SK-N-SH treated with all-trans-retinoic acid at 6 μM for 48 hours (cell line): ENCODE data around the gene CSTB.

ENCODE experiments used
- ATAC-seq: fragments of 200-7000 bp; cut with Tn5 transposase; 3 replicates; pipeline ENCODE4 v1.9.1; 2020; ENCODE audit warnings: mild to moderate bottlenecking, moderate library complexity
- ARNTL ChIP-seq: fragments of 450-650 bp; formaldehyde crosslinking; IDR thresholded peaks from 2 replicates; pipeline ENCODE4 v1.5.0; 2020; ENCODE audit warnings: low read depth, mild to moderate bottlenecking, moderate library complexity, borderline replicate concordance
- BACH2 ChIP-seq: fragments of 250-450 bp; sonication (Bioruptor Pico); IDR thresholded peaks from 2 replicates; pipeline ENCODE4 v1.9.0; 2021; ENCODE audit warnings: mild to moderate bottlenecking, borderline replicate concordance
- CREB5 ChIP-seq: fragments of 250-450 bp; sonication (Bioruptor Pico); IDR thresholded peaks from 2 replicates; pipeline ENCODE4 v1.5.1; 2020; ENCODE audit warnings: low read depth, mild to moderate bottlenecking, moderate library complexity
- CSDC2 ChIP-seq: fragments of 250-450 bp; sonication (Bioruptor Pico); IDR thresholded peaks from 2 replicates; pipeline ENCODE4 v1.5.0; 2020; ENCODE audit warnings: mild to moderate bottlenecking, moderate library complexity
- CSRNP3 ChIP-seq: fragments of 250-450 bp; sonication (Bioruptor Pico); IDR thresholded peaks from 2 replicates; pipeline ENCODE4 v1.5.1; 2021; ENCODE audit warnings: mild to moderate bottlenecking, moderate library complexity
- GLIS3 ChIP-seq: fragments of 250-450 bp; sonication (Bioruptor Pico); IDR thresholded peaks from 2 replicates; pipeline ENCODE4 v1.5.0; 2020; ENCODE audit warnings: mild to moderate bottlenecking, moderate library complexity
- ISL1 ChIP-seq: fragments of 250-450 bp; sonication (Bioruptor Pico); IDR thresholded peaks from 2 replicates; pipeline ENCODE4 v2.1.2; 2022; ENCODE audit warnings: mild to moderate bottlenecking, moderate library complexity
- OSR1 ChIP-seq: fragments of 250-450 bp; sonication (Bioruptor Pico); IDR thresholded peaks from 2 replicates; pipeline ENCODE4 v1.8.0; 2022; ENCODE audit warnings: moderate library complexity, mild to moderate bottlenecking, inconsistent platforms
- PATZ1 ChIP-seq: fragments of 250-450 bp; sonication (Bioruptor Pico); IDR thresholded peaks from 2 replicates; pipeline ENCODE4 v1.8.0; 2020; ENCODE audit warnings: mild to moderate bottlenecking, moderate library complexity, borderline replicate concordance
- POU6F1 ChIP-seq: fragments of 250-450 bp; sonication (Bioruptor Pico); IDR thresholded peaks from 2 replicates; pipeline ENCODE4 v1.8.0; 2021; ENCODE audit warnings: low read depth, mild to moderate bottlenecking, moderate library complexity, borderline replicate concordance
- PPARA ChIP-seq: fragments of 250-450 bp; sonication (Bioruptor Pico); IDR thresholded peaks from 2 replicates; pipeline ENCODE4 v1.5.0; 2020; ENCODE audit warnings: mild to moderate bottlenecking, borderline replicate concordance
- RARB ChIP-seq: fragments of 250-450 bp; sonication (Bioruptor Pico); IDR thresholded peaks from 2 replicates; pipeline ENCODE4 v1.8.0; 2021; ENCODE audit warnings: mild to moderate bottlenecking, moderate library complexity
- SNAI2 ChIP-seq: fragments of 250-450 bp; sonication (Bioruptor Pico); IDR thresholded peaks from 2 replicates; pipeline ENCODE4 v1.5.0; 2020; ENCODE audit warnings: mild to moderate bottlenecking, moderate library complexity
- TOX ChIP-seq: fragments of 250-450 bp; sonication (Bioruptor Pico); IDR thresholded peaks from 2 replicates; pipeline ENCODE4 v1.8.0; 2021; ENCODE audit warnings: mild to moderate bottlenecking, moderate library complexity, borderline replicate concordance
- TSHZ2 ChIP-seq: fragments of 250-450 bp; sonication (Bioruptor Pico); IDR thresholded peaks from 2 replicates; pipeline ENCODE4 v1.5.0; 2020; ENCODE audit warnings: mild to moderate bottlenecking, moderate library complexity
- ZC3H10 ChIP-seq: fragments of 250-450 bp; sonication (Bioruptor Pico); IDR thresholded peaks from 2 replicates; pipeline ENCODE4 v1.5.1; 2021; ENCODE audit warnings: mild to moderate bottlenecking, moderate library complexity
- ZFP3 ChIP-seq: fragments of 250-450 bp; sonication (Bioruptor Pico); IDR thresholded peaks from 2 replicates; pipeline ENCODE4 v1.5.0; 2020; ENCODE audit warnings: mild to moderate bottlenecking, moderate library complexity
- ZFP30 ChIP-seq: fragments of 450-650 bp; formaldehyde crosslinking; IDR thresholded peaks from 2 replicates; pipeline ENCODE4 v1.5.0; 2022; ENCODE audit warnings: mild to moderate bottlenecking, moderate library complexity
- ZNF70 ChIP-seq: fragments of 450-650 bp; formaldehyde crosslinking; IDR thresholded peaks from 2 replicates; pipeline ENCODE4 v1.5.0; 2020; ENCODE audit warnings: mild to moderate bottlenecking, moderate library complexity

Gene CSTB

DNA sequence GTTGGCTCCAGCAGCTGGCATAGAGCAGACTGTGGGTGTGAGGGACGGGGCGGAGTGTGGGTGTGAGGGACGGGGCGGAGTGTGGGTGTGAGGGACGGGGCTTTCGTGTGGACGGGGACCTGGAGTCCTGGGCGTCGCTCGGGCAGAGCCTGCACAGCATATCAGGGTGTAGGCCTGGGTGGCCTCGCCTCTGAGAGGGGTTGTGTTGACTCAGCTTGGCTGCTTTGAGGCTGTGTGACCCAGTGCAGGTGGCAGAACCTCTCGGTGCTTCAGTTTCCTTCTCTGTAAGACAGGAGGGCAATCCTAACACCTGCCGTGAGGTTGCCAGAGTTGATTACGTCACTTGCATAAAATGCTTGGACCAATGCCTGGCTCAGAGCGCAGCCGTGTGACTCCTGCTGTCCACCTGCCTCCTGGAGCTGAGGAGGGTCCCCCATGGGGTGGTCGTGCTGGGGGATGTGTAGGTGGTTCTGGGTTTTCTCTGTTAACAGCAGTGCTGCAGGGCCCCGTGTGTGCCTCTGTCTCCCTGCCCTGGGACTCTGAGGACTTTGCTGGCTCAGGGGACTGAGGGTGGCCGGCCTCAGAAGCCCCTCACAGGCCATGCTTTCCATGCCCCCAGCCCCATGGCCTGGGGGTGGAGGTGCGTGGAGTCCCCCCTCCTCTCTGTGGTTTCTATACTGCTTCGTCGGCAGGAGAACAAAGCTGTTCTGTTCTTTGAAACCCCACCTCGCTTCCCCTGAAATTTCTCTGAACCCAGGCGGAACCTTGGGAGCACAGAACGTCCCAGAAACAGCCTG lies 41.8 kb downstream of the CSTB start:
- ATAC-seq: no peak
- no peak for TF ChIP-seq POU6F1
- no peak for TF ChIP-seq ARNTL (CRISPR knock-in tag)
- TF ChIP-seq CSDC2 (CRISPR knock-in tag): no peak
- no peak for TF ChIP-seq RARB (CRISPR knock-in tag)
- no peak for TF ChIP-seq CREB5 (CRISPR knock-in tag)
- TF ChIP-seq TOX: no peak
- TF ChIP-seq ZNF70: no peak
- TF ChIP-seq GLIS3 (CRISPR knock-in tag): no peak
- TF ChIP-seq TSHZ2 (CRISPR knock-in tag): no peak
- TF ChIP-seq ZFP30 (CRISPR knock-in tag): no peak
- TF ChIP-seq CSRNP3 (CRISPR knock-in tag): no peak
- TF ChIP-seq ISL1 (CRISPR knock-in tag): no peak

DNA sequence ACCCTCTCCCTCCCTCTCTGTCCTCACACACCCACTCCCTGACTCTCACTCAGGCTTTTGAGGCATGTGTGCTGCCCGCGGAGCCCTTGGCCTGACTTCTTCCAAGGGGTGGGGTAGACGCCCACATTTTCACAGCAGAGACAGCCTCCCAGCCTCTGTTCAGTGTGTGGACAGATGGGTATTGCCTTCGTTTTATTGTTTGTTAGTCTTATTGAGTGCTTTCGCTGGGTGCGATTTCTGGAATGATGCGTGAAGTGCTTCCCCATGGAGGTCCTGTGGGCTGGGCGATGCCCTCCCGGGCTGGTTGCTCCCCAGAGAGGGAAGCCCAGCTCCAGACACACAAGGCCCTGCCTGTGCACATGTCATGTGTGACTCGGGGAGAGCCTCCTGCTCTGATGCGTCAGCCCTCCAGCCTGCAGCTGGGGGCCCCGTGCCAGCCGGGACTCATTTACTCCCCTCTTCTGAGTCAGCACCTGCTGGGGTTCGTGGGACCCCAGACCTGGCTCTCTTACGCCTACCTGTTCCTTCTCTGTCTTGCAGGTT lies 42.5 kb downstream of the CSTB start:
- TF ChIP-seq SNAI2 (CRISPR knock-in tag) (no peak), TOX (no peak), ZFP30 (CRISPR knock-in tag) (no peak), PATZ1 (CRISPR knock-in tag) (no peak), CREB5 (CRISPR knock-in tag) (no peak), BACH2 (CRISPR knock-in tag) (no peak), OSR1 (no peak), ISL1 (CRISPR knock-in tag) (no peak), ZC3H10 (CRISPR knock-in tag) (no peak), ZFP3 (CRISPR knock-in tag) (no peak), PPARA (CRISPR knock-in tag) (no peak), TSHZ2 (CRISPR knock-in tag) (no peak)
- ATAC-seq: no peak
